WTC11 (cell line): ENCODE measurements around the gene B4GALT4. TPM values are rescaled to one million over a fixed set of nuclear protein-coding genes. Genes with fewer than 3 reads are reported as not detected.

Experiments
- ATAC-seq: fragments of 200-7000 bp; cut with Tn5 transposase; 2 replicates; pipeline ENCODE4 v1.10.0; 2021; ENCODE audit warnings: mild to moderate bottlenecking, moderate library complexity
- CTCF ChIA-PET: fragments of 300-600 bp; sonication (Branson Sonifier 250); formaldehyde crosslinking; loops from one replicate; lab custom pipeline; 2021; ENCODE audit warnings: antibody characterized with exemption; lab: Charles Lee
- POLR2A ChIA-PET: fragments of 350-600 bp; sonication (Branson Sonifier 250); formaldehyde crosslinking; loops from one replicate; lab custom pipeline; 2021; ENCODE audit warnings: antibody characterized with exemption; lab: Charles Lee
- DNase-seq: peaks from one replicate; pipeline ENCODE4 v3.0.0; 2021; ENCODE audit warnings: low spot score
- H3K27ac Mint-ChIP-seq: 2 replicates; pipeline ENCODE4 v1.8.0; 2021; ENCODE audit warnings: mixed read lengths
- H3K27me3 Mint-ChIP-seq: 2 replicates; pipeline ENCODE4 v1.8.0; 2021; ENCODE audit warnings: low read depth, mild to moderate bottlenecking, moderate library complexity, mixed read lengths
- H3K36me3 Mint-ChIP-seq: 2 replicates; pipeline ENCODE4 v1.8.0; 2021; ENCODE audit warnings: mixed read lengths
- H3K4me1 Mint-ChIP-seq: 2 replicates; pipeline ENCODE4 v1.8.0; 2022; ENCODE audit warnings: mixed read lengths
- H3K4me3 Mint-ChIP-seq: 2 replicates; pipeline ENCODE4 v1.8.0; 2021; ENCODE audit warnings: mild to moderate bottlenecking, moderate library complexity, mixed read lengths
- H3K9me3 Mint-ChIP-seq: 2 replicates; pipeline ENCODE4 v1.8.0; 2021; ENCODE audit warnings: mixed read lengths
- CBFB ChIP-seq: sonication (generic); formaldehyde crosslinking; IDR thresholded peaks from 2 replicates; pipeline ENCODE4 v1.8.1; 2022; ENCODE audit warnings: mild to moderate bottlenecking, low read depth, missing genetic modification reagents
- ELF4 ChIP-seq: sonication (generic); formaldehyde crosslinking; IDR thresholded peaks from 2 replicates; pipeline ENCODE4 v1.8.1; 2022; ENCODE audit warnings: low read depth, mild to moderate bottlenecking, moderate library complexity, missing genetic modification reagents
- GTF2I ChIP-seq: fragments of 250-450 bp; sonication (Bioruptor Pico); conservative IDR thresholded peaks from 2 replicates; pipeline ENCODE4 v1.4.0; 2021; ENCODE audit warnings: mild to moderate bottlenecking
- JUN ChIP-seq: sonication (generic); formaldehyde crosslinking; IDR thresholded peaks from 2 replicates; pipeline ENCODE4 v1.8.0; 2023; ENCODE audit warnings: mild to moderate bottlenecking, missing genetic modification reagents
- MXD4 ChIP-seq: fragments of 250-450 bp; sonication (Bioruptor Pico); IDR thresholded peaks from 2 replicates; pipeline ENCODE4 v1.8.0; 2021; ENCODE audit warnings: mild to moderate bottlenecking, moderate library complexity, borderline replicate concordance
- TCF7 ChIP-seq: sonication (generic); formaldehyde crosslinking; IDR thresholded peaks from 2 replicates; pipeline ENCODE4 v1.8.0; 2022; ENCODE audit warnings: mild to moderate bottlenecking, low read depth, missing genetic modification reagents, moderate library complexity
- TP53 ChIP-seq: sonication (generic); formaldehyde crosslinking; IDR thresholded peaks from 2 replicates; pipeline ENCODE4 v1.8.1; 2023; ENCODE audit warnings: mild to moderate bottlenecking, missing genetic modification reagents
- ZNF138 ChIP-seq: sonication (generic); formaldehyde crosslinking; conservative IDR thresholded peaks from 2 replicates; pipeline ENCODE4 v1.8.1; 2022; ENCODE audit warnings: mild to moderate bottlenecking, moderate library complexity, missing genetic modification reagents
- ZNF671 ChIP-seq: fragments of 250-450 bp; sonication (Bioruptor Pico); IDR thresholded peaks from 2 replicates; pipeline ENCODE4 v1.8.0; 2021; ENCODE audit warnings: mild to moderate bottlenecking
- total RNA-seq: library from RNA; stranded (reverse); gene quantifications from 3 replicates; pipeline ENCODE4 v1.2.3, GENCODE V29; 2021
- TF ChIP-seq, protein P1 (sequence below): fragments of 250-450 bp; sonication (Bioruptor Pico); conservative IDR thresholded peaks from 2 replicates; pipeline ENCODE4 v1.9.0; 2021; ENCODE audit warnings: mild to moderate bottlenecking
- TF ChIP-seq, protein P2 (sequence below): sonication (generic); formaldehyde crosslinking; IDR thresholded peaks from 2 replicates; pipeline ENCODE4 v1.8.1; 2023; ENCODE audit warnings: mild to moderate bottlenecking, missing genetic modification reagents
- TF ChIP-seq, protein P3 (sequence below): fragments of 250-450 bp; sonication (Bioruptor Pico); IDR thresholded peaks from 2 replicates; pipeline ENCODE4 v2.1.2; 2022; ENCODE audit warnings: mild to moderate bottlenecking, moderate library complexity
- TF ChIP-seq, protein P4 (sequence below): sonication (generic); formaldehyde crosslinking; IDR thresholded peaks from 2 replicates; pipeline ENCODE4 v1.8.1; 2023; ENCODE audit warnings: mild to moderate bottlenecking, moderate library complexity, missing genetic modification reagents
- TF ChIP-seq, protein P5 (sequence below): fragments of 200-600 bp; IDR thresholded peaks from 2 replicates; pipeline ENCODE4 v1.8.0; 2022; ENCODE audit warnings: antibody characterized with exemption
- TF ChIP-seq, protein P6 (sequence below): sonication (generic); formaldehyde crosslinking; IDR thresholded peaks from 2 replicates; pipeline ENCODE4 v1.8.0; 2022; ENCODE audit warnings: mild to moderate bottlenecking, missing genetic modification reagents
- TF ChIP-seq, protein P7 (sequence below): fragments of 250-450 bp; sonication (Bioruptor Pico); IDR thresholded peaks from 2 replicates; pipeline ENCODE4 v1.8.0; 2021; ENCODE audit warnings: mild to moderate bottlenecking

The B4GALT4 gene
- total RNA-seq, 1 experiment from 2014 or later, result 37.7 TPM

DNA sequence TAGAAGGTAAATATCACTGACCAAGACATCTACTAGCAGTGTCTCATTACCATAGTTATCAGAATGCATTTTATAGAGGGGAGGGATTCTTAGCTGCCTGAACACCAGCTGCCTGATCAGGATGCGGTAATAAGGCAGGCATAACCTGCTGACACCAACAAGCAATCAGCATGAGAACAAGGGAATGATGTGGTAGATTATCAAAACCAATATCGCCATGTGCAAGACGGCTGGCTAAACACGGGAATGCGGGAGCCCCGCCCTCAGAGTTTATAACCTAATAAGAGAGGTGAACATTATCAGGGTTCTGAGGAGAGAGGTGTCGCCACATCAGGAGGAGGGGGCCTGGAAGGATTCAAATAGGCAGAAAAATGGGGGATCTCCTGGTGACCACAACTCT is 20.5 kb downstream of the B4GALT4 start (continued):
- TF ChIP-seq, protein P1, sequence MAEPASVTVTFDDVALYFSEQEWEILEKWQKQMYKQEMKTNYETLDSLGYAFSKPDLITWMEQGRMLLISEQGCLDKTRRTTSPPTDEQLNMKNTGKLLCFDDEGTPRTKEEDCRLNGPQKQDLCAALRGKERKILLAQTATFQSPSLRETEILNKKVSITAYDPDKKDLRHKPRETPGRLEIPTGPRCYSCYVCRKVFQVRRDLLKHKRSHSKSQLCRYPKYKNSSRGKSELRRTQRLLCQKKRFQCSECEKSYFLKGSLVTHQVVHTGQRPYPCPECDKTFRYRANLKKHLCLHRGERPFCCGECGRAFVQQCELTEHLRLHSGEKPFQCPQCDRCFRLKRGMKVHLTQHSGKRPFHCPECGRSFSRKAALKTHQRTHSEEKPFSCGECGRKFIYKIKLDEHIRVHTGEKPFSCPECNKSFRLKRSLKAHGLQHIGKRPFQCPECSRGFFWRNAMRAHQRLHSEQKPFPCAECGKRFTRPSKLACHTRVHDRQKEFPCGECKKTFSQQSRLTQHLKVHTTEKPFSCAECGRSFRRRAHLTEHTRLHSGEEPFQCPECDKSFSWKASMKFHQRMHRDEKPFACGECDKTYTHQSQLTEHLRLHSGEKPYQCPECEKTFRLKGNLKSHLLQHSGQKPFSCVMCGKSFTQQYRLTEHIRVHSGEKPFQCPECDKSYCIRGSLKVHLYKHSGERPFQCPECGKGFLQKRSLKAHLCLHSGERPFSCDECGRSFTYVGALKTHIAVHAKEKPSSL (CRISPR knock-in tag), result no peak
- TF ChIP-seq, protein P2, sequence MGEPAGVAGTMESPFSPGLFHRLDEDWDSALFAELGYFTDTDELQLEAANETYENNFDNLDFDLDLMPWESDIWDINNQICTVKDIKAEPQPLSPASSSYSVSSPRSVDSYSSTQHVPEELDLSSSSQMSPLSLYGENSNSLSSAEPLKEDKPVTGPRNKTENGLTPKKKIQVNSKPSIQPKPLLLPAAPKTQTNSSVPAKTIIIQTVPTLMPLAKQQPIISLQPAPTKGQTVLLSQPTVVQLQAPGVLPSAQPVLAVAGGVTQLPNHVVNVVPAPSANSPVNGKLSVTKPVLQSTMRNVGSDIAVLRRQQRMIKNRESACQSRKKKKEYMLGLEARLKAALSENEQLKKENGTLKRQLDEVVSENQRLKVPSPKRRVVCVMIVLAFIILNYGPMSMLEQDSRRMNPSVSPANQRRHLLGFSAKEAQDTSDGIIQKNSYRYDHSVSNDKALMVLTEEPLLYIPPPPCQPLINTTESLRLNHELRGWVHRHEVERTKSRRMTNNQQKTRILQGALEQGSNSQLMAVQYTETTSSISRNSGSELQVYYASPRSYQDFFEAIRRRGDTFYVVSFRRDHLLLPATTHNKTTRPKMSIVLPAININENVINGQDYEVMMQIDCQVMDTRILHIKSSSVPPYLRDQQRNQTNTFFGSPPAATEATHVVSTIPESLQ (CRISPR knock-in tag), result no peak
- no peak for TF ChIP-seq JUN (CRISPR knock-in tag)
- TF ChIP-seq, protein P3, sequence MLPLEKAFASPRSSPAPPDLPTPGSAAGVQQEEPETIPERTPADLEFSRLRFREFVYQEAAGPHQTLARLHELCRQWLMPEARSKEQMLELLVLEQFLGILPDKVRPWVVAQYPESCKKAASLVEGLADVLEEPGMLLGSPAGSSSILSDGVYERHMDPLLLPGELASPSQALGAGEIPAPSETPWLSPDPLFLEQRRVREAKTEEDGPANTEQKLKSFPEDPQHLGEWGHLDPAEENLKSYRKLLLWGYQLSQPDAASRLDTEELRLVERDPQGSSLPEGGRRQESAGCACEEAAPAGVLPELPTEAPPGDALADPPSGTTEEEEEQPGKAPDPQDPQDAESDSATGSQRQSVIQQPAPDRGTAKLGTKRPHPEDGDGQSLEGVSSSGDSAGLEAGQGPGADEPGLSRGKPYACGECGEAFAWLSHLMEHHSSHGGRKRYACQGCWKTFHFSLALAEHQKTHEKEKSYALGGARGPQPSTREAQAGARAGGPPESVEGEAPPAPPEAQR (CRISPR knock-in tag), result no peak
- TF ChIP-seq, protein P4, sequence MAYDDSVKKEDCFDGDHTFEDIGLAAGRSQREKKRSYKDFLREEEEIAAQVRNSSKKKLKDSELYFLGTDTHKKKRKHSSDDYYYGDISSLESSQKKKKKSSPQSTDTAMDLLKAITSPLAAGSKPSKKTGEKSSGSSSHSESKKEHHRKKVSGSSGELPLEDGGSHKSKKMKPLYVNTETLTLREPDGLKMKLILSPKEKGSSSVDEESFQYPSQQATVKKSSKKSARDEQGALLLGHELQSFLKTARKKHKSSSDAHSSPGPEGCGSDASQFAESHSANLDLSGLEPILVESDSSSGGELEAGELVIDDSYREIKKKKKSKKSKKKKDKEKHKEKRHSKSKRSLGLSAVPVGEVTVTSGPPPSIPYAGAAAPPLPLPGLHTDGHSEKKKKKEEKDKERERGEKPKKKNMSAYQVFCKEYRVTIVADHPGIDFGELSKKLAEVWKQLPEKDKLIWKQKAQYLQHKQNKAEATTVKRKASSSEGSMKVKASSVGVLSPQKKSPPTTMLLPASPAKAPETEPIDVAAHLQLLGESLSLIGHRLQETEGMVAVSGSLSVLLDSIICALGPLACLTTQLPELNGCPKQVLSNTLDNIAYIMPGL (CRISPR knock-in tag), result no peak
- no peak for TF ChIP-seq MXD4 (CRISPR knock-in tag)
- TF ChIP-seq, protein P5, sequence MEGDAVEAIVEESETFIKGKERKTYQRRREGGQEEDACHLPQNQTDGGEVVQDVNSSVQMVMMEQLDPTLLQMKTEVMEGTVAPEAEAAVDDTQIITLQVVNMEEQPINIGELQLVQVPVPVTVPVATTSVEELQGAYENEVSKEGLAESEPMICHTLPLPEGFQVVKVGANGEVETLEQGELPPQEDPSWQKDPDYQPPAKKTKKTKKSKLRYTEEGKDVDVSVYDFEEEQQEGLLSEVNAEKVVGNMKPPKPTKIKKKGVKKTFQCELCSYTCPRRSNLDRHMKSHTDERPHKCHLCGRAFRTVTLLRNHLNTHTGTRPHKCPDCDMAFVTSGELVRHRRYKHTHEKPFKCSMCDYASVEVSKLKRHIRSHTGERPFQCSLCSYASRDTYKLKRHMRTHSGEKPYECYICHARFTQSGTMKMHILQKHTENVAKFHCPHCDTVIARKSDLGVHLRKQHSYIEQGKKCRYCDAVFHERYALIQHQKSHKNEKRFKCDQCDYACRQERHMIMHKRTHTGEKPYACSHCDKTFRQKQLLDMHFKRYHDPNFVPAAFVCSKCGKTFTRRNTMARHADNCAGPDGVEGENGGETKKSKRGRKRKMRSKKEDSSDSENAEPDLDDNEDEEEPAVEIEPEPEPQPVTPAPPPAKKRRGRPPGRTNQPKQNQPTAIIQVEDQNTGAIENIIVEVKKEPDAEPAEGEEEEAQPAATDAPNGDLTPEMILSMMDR, result no peak
- no peak for TF ChIP-seq GTF2I
- no peak for TF ChIP-seq ZNF138

DNA sequence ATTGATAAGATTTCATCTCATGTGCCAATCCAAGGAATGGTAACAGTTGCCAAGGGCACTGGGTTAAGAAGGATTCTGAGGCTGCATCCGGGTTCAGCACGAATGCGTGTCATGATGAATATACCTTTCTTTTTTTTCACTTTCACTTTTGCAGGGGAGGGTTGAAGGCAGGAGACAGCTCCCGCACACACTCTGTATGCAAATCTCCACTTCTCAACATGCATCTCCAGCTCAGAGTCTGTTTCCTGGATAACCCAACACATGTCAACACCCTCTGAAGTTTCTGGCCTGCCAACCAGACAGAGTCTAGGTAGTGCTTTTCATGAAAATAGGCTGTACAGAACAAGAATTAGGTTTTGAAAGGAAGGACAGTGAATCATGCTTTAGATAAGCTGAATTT is 21.6 kb downstream of the B4GALT4 start:
- peaks cover 72% of the 10 kb centered on the region for H3K36me3 Mint-ChIP-seq
- no peaks in the 10 kb centered on the region for H3K4me1 Mint-ChIP-seq
- POLR2A ChIA-PET, result interaction anchor here (0.6 kb wide), 1 partner anchor 22 kb away, joined by 5 read pairs; no protein-coding TSS in a partner anchor
- H3K9me3 Mint-ChIP-seq, result no peaks in the 10 kb centered on the region
- TF ChIP-seq TP53 (CRISPR knock-in tag) (no peak), ZNF671 (CRISPR knock-in tag) (no peak), TCF7 (no peak), CBFB (CRISPR knock-in tag) (no peak), ELF4 (CRISPR knock-in tag) (no peak)
- TF ChIP-seq, protein P6, sequence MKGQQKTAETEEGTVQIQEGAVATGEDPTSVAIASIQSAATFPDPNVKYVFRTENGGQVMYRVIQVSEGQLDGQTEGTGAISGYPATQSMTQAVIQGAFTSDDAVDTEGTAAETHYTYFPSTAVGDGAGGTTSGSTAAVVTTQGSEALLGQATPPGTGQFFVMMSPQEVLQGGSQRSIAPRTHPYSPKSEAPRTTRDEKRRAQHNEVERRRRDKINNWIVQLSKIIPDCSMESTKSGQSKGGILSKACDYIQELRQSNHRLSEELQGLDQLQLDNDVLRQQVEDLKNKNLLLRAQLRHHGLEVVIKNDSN, result no peak
- TF ChIP-seq, protein P5, result no peak
- TF ChIP-seq, protein P7, sequence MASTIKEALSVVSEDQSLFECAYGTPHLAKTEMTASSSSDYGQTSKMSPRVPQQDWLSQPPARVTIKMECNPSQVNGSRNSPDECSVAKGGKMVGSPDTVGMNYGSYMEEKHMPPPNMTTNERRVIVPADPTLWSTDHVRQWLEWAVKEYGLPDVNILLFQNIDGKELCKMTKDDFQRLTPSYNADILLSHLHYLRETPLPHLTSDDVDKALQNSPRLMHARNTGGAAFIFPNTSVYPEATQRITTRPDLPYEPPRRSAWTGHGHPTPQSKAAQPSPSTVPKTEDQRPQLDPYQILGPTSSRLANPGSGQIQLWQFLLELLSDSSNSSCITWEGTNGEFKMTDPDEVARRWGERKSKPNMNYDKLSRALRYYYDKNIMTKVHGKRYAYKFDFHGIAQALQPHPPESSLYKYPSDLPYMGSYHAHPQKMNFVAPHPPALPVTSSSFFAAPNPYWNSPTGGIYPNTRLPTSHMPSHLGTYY (CRISPR knock-in tag), result no peak
- ATAC-seq, result no peak
- DNase-seq, result no peak
- no peak overlapping the region for H3K27ac Mint-ChIP-seq
- no peak overlapping the region for H3K4me3 Mint-ChIP-seq
- H3K27me3 Mint-ChIP-seq, result no peaks in the 10 kb centered on the region
- CTCF ChIA-PET, result no interaction called here
